NCI-H345 treated with DMSO at 0.1 percent for 48 hours (cell line): ENCODE results near the gene ZNF519.
A peak's percentile ranks its signal among the peaks of the same experiment; 100 is the strongest.
"Not testable (repeated sequence)": the region's sequence is repeated elsewhere in the genome, so short reads cannot be mapped to it uniquely, and the experiment has no call there.

ENCODE experiments used
- DNase-seq: peaks from one replicate; lab custom pipeline; 2025; ENCODE audit not compliant: unreplicated experiment; lab: John Stamatoyannopoulos, UW

The ZNF519 gene

GRCh38 chr18:14147935-14148865 is 16.0 kb upstream of the ZNF519 start:
- not testable (repeated sequence) for DNase-seq

DNA sequence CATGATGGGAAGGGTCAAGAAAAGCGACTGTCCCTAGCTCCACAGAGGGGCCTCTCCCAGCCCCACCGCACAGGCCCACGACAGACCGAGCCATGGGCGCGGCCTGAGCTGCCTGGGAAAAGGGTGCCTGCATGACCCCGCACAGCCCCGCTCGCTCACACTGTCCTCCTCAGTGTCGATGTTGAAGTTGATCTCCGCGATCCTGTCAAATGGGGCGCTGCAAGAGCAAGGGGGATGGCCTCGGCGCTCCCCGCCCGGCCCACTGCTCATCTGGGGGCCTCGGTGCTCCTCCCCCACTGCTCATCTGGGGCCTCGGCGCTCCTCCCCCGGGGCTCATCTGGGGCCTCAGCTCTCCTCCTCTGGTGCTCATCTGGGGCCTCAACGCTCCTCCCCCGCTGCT is 14.5 kb upstream of the ZNF519 start:
- DNase-seq, result not testable (repeated sequence)

GRCh38 chr18:14145581-14146338 is 13.5 kb upstream of the ZNF519 start:
- not testable (repeated sequence) for DNase-seq

DNA sequence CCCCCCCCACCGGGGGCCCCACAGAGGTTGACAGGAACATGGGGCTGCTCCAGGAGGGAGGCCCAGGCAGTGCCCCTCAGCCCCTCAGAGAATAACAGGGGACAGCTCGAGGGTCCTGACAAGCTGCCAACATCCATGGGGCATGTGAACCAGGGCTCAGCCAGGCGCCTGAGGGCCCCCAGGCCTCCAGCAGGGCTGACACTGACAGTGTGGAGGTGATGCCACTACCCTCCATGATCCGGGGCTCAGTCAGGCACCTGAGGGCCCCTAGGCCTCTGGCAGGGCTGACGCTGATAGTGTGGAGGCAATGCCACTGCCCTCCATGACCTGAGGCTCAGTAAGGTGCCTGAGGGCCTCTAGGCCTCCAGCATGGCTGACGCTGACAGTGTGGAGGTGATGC is 12.8 kb upstream of the ZNF519 start:
- DNase-seq, result not testable (repeated sequence)

- no peak for DNase-seq
Measured at GRCh38 chr18:14144628-14144895, 12.3 kb upstream of the ZNF519 start.

GRCh38 chr18:14143871-14144627 is 11.8 kb upstream of the ZNF519 start:
- DNase-seq, result not testable (repeated sequence)

- not testable (repeated sequence) for DNase-seq
Measured at GRCh38 chr18:14143396-14143795, 11.2 kb upstream of the ZNF519 start.

GRCh38 chr18:14142177-14142576 is 9.9 kb upstream of the ZNF519 start:
- DNase-seq, result not testable (repeated sequence)

DNA sequence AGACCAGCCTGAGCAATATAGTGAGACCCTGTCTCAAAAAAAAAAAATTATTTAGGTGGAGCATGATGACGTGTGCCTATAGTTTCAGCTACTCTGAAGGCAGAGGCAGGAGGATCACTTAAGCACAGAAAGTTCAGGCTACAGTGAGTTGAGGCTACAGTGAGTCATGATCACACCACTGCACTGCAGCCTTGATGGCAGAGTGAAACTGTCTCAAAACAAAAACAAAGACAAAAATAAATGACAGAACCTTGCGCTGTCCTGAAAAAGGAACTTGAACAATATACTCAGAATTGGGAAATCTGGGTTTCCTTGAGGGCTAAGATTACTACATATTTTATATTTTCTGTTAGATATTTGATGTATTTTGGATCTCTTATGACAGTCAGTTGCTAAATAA is 7.3 kb upstream of the ZNF519 start:
- not testable (repeated sequence) for DNase-seq

DNA sequence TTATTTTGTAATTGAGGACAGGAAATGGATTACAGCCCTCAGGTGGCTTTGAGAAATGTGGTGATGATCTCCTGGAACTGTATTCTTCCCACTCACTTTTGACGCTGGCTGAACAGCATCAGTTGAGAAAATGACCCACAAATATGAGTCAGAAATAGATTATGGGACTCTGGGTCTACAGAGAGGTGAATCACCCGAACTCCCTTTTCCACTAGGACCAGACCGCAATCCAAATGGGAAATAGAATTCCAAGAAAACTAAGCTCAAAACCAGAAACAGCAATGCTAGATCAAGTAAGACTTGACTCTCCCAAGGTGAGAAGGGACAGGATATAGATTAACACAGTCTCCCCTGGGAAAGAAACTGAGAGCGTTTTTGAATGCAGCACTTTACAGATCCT is 5.7 kb upstream of the ZNF519 start:
- DNase-seq, result not testable (repeated sequence)

DNA sequence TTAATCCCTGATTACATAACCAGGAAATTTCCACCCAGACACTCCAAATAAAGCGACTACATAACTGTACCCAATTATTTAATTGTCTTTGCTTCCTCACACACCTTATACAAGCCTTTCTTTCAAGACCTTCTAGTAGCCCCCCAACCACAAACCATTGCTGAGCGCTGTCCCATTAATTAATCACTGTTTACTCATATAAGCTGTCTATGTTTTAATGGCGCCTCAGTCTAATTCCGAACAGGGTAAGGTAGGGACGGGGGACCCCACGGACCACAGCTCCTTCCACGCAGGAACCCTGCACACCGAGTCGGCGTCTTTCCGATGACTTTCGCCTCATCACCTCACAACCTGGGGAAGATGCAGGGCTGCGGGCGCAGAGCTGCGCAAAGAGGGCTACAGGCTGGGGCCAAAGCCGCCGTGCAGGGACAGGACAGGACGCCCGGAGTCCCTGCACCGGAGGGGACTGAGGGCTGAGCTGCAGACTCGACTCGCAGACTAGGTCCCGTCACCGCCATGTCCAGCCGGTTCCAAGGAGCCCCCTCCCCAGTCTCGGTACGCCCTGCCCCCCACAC is 452 bp downstream of the ZNF519 start:
- not testable (repeated sequence) for DNase-seq

DNA sequence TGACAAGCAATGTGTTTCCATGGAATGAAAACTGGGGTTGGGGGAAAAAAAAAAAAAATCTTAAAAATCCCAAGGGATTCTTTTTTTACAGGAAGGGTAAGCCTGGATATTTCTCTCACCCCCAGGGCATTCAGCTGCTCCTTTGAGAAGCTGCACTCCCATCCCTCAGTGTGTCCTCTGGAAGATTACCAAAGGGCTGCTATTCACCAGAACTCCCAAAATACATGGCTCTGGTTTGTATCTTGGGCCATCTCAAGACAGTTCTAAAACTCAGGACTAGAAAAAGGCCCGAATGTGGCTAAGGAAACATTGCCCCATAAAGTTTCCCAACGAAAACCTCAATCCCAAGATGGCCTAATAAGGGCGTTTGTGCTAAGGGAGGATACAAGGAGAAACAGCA is 1.4 kb downstream of the ZNF519 start:
- not testable (repeated sequence) for DNase-seq

- peak; percentile 12 for DNase-seq
Measured at GRCh38 chr18:14124689-14125088, 7.5 kb downstream of the ZNF519 start.

- DNase-seq, result no peak
Measured at GRCh38 chr18:14122097-14122496, 10.1 kb downstream of the ZNF519 start.

DNA sequence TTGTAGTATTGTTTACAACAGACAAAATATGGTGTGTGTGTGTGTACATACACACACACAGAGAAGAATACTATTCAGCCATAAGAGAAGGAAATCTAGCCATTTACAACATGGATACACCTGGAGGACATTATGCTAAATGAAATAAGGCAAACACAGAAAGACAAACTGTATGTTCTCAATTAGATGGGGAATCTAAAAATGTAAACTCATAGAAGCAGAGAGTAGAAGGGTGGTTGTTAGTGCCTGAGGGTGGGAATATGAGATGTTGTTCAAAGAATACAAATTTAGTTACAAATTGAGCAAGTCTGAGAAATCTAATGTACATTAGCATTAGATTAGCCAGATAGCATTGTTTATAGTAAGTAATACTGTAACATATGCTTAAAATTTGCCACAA is 11.3 kb downstream of the ZNF519 start:
- DNase-seq, result no peak

GRCh38 chr18:14117606-14118005 is 14.6 kb downstream of the ZNF519 start:
- DNase-seq, result no peak

GRCh38 chr18:14106906-14107305 is 25.3 kb downstream of the ZNF519 start:
- DNase-seq, result no peak

- DNase-seq, result no peak
Measured at GRCh38 chr18:14104906-14105748, 27.1 kb downstream of the ZNF519 start.

DNA sequence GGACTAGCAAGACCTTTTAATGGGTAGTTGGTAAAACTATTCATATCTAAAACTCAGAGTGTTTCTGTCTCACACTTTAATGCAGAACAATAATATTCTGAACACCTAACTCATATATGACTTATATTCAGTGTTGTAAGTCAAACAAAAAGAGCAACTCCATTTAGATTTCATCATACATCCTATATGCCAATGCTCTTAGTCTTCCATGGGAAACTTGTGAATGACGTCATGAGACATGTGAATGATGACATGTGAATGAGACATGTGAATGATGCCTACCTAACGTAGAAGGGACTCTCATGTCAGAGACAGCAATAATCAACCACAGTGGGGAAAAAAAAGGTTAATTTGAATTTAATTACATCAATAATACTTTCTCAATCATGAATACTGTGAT is 28.0 kb downstream of the ZNF519 start:
- no peak for DNase-seq
